Measurements from ENCODE around the gene MICAL2.
A peak's percentile ranks its signal among the peaks of the same experiment; 100 is the strongest.

Gene MICAL2

DNA sequence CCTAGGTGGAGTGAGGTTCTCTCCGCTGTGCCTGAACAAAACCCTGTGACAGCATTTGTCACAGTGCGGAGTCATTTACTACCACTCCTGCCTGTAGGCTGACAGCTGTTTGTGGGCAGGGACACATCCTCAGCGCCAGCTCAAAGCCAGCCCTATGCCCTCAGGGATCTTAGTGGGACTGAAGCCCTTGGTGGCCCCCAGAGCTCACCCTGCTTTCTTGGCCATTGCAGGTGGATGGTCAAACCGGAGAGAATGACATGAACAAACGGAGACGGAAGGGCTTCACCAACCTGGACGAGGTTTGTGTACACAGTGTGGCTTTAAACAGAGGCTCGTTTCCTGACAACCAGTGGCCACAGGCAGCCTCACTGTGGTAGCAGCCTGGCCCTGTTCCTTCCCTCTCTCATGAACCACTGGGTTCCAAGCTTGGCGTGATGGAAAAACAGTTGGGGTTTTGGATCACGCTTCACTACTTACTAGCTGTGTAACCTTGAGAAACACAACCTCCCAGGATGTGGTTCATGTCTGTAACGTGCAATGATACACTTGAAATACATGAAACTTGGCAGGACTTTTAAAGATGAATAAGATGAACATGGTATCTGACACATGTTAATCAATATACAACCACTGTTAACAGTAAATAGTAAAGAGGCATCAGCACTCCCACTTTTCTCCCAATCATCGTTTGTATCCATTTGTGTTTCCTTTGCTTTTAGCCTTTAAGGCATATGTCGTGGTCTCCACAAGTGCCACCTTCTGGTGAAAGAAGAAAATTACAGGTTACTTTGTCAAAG lies 125.8 kb downstream of the MICAL2 start:
- TF ChIP-seq, protein P1, sequence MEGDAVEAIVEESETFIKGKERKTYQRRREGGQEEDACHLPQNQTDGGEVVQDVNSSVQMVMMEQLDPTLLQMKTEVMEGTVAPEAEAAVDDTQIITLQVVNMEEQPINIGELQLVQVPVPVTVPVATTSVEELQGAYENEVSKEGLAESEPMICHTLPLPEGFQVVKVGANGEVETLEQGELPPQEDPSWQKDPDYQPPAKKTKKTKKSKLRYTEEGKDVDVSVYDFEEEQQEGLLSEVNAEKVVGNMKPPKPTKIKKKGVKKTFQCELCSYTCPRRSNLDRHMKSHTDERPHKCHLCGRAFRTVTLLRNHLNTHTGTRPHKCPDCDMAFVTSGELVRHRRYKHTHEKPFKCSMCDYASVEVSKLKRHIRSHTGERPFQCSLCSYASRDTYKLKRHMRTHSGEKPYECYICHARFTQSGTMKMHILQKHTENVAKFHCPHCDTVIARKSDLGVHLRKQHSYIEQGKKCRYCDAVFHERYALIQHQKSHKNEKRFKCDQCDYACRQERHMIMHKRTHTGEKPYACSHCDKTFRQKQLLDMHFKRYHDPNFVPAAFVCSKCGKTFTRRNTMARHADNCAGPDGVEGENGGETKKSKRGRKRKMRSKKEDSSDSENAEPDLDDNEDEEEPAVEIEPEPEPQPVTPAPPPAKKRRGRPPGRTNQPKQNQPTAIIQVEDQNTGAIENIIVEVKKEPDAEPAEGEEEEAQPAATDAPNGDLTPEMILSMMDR (conservative IDR thresholded peaks at IDR 0.05; ENCODE audit: low read depth, low read length) = peak; percentile 72
- no peak for DNase-seq (ENCODE audit: low read depth)
- H3K4me3 ChIP-seq (ENCODE audit: low read length) = no peak overlapping the region

- DNase-seq (ENCODE audit: low read depth) = no peak
- no peak overlapping the region for H3K4me3 ChIP-seq (ENCODE audit: low read length)
- TF ChIP-seq, protein P1 (conservative IDR thresholded peaks at IDR 0.05; ENCODE audit: low read depth, low read length) = no peak
Measured at GRCh38 chr11:12236744-12237101, 126.3 kb downstream of the MICAL2 start.

DNA sequence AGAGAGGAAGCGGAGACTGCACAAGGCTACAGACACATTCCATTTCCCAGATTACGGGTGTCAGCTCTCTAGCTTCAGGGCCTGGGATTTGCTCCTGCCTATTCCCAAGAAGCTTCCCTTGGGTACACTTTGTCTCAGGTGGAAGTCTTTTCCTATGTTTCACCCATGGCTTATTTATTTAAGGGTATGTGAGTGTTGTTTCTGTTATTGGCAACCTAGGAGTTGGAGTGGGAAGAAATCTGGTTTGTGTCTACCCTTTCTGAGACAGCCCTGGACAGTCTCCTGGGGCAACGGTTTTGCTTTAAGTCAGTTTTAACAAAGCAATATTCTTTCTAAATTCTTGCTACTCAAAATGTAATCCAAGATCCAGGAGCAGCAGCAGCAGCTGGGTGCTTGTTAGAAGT lies 127.0 kb downstream of the MICAL2 start:
- no peak overlapping the region for H3K4me3 ChIP-seq (ENCODE audit: low read length)
- DNase-seq (ENCODE audit: low read depth) = no peak
- TF ChIP-seq, protein P1 (conservative IDR thresholded peaks at IDR 0.05; ENCODE audit: low read depth, low read length) = no peak

DNA sequence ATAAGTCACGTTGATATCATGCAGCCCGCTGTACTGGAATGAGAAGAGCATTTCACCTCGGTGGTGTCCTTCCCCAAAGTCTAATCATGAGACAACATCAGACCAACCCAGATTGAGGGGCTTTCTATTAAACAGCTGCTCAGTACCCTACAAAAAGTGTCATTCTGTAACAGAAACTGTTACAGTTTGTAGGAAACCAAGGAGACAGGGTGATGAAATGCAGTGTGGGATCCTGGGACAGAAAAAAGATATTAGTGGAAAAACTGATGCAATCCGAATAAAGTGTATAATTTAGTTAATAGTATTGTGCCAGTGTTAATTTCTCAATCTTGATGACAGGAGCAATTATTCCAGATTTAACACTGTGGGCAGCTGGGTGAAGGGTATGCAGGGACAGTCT lies 128.0 kb downstream of the MICAL2 start:
- TF ChIP-seq, protein P1 (conservative IDR thresholded peaks at IDR 0.05; ENCODE audit: low read depth, low read length) = no peak
- DNase-seq (ENCODE audit: low read depth) = no peak
- no peak overlapping the region for H3K4me3 ChIP-seq (ENCODE audit: low read length)

DNA sequence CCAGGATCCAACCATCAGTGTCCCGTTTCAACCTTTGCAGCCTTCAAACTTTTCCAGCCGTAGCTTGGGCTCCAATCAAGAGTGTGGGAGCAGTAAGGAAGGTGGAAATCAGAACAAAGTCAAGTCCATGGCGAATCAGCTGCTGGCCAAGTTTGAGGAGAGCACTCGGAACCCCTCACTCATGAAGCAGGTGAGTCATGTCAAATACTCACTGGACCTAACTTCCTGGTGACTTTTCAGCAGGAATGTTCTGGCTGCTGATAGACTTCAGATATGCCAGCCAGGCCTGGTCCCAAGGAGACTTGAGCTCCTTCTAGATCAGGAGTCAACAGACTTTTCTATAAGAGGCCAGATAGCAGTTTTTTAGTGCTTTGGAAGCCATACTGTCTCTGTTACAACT lies 129.0 kb downstream of the MICAL2 start:
- no peak for DNase-seq (ENCODE audit: low read depth)
- H3K4me3 ChIP-seq (ENCODE audit: low read length) = no peak overlapping the region
- TF ChIP-seq, protein P1 (conservative IDR thresholded peaks at IDR 0.05; ENCODE audit: low read depth, low read length) = no peak

GRCh38 chr11:12239804-12240371 lies 129.5 kb downstream of the MICAL2 start:
- TF ChIP-seq, protein P1 (conservative IDR thresholded peaks at IDR 0.05; ENCODE audit: low read depth, low read length) = no peak
- no peak overlapping the region for H3K4me3 ChIP-seq (ENCODE audit: low read length)
- no peak for DNase-seq (ENCODE audit: low read depth)

GRCh38 chr11:12240677-12241076 lies 130.3 kb downstream of the MICAL2 start:
- TF ChIP-seq, protein P1 (conservative IDR thresholded peaks at IDR 0.05; ENCODE audit: low read depth, low read length) = no peak
- DNase-seq (ENCODE audit: low read depth) = no peak
- no peak overlapping the region for H3K4me3 ChIP-seq (ENCODE audit: low read length)

All from retinal pigment epithelial cell (primary cell).